Activated naive CD4-positive, alpha-beta T cell treated with anti-CD3 and anti-CD28 coated beads, Interleukin-2, amount 10 ng/mL, durations not matched to agents 5 hours and 36 hours (primary cell): ENCODE measurements around the gene MCF2L. TPM values are rescaled to one million over a fixed set of nuclear protein-coding genes. Genes with fewer than 3 reads are reported as not detected.

Experiments used
- total RNA-seq, 2 experiments: library from RNA; stranded (reverse); gene quantifications; one replicate each; pipeline ENCODE4 v1.2.3, GENCODE V29; 2021

The MCF2L gene
- total RNA-seq = 1 to 10 TPM; 2.2 to 3.4 TPM

GRCh38 chr13:112968910-112969691 lies at the start of gene MCF2L:
TSS of gene MCF2L (plus strand) at chr13:112969214. CDS start at chr13:112969380, 166 bp downstream.

GRCh38 chr13:113105032-113105920 lies 136.3 kb downstream of the MCF2L start, which contains the start of gene F7:
TSS of gene F7 (plus strand) at chr13:113105791. CDS start at chr13:113105842, 51 bp downstream.

GRCh38 chr13:113122550-113123225 lies 153.7 kb downstream of the MCF2L start, which contains the start of gene F10:
TSS of gene F10 (plus strand) at chr13:113122799. CDS start at chr13:113122856, 57 bp downstream.

Other genes with a start within 250 kb of the MCF2L start
- not detected for gene F7, start 136.6 kb downstream of the MCF2L start, total RNA-seq
- gene F10, start 153.6 kb downstream of the MCF2L start, total RNA-seq = not detected
- not detected for gene PROZ, start 189.4 kb downstream of the MCF2L start, total RNA-seq
- 10 to 100 TPM; 54.0 to 58.3 TPM for gene PCID2, start 239.5 kb downstream of the MCF2L start, total RNA-seq
- gene CUL4A, start 240.4 kb downstream of the MCF2L start, total RNA-seq = 10 to 100 TPM; 79.2 to 80.0 TPM